AG08396 (cell line): ENCODE measurements around the gene DEDD2.
A peak's percentile ranks its signal among the peaks of the same experiment; 100 is the strongest.

Experiments
- DNase-seq: peaks from one replicate; pipeline ENCODE4 v3.0.0; 2012; ENCODE audit warnings: low spot score, mixed read lengths

The DEDD2 gene

DNA sequence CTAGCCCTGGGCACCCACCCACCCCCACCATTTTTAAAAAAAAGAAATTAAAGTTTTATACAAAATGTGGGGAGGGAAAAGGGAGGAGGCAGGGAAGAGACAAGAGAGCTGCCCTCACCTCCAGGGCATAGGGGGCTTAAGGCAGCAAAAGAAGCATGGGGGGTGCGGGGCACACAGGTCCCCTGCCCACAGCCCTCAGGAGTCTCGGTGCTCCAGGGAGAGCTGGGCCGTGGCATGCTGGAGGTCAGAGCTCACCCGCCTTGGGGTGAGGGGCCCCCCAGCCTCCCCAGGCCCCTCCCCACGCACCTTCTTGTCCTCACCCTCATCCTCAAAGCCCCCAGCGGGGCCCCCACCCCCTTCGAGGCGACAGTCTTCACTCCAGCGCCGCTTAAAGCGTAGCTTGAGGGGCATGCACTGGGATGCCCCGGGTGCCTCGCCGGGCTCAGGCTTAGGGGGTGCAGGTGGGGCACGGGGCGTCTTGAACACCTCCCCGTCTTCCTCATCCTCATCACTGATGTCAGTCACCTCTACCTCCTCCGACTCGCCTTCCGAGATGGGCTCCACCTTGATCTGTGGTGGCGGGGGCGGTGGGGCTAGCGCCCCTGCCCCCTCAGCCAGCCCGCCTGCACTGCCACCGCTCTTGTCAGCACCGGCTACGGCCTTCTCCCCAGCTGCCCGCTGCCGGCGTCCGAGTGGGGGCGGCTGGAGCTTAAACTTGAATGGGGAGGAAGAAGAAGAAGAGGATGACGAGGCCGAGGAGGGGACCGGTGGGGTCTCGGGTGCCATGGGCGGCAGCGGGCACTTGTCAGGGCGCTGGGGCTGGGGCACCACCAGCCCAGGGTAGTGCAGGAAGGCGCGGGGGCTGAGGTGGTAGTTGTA, 31.0 kb upstream of the DEDD2 start:
- DNase-seq: no peak

DNA sequence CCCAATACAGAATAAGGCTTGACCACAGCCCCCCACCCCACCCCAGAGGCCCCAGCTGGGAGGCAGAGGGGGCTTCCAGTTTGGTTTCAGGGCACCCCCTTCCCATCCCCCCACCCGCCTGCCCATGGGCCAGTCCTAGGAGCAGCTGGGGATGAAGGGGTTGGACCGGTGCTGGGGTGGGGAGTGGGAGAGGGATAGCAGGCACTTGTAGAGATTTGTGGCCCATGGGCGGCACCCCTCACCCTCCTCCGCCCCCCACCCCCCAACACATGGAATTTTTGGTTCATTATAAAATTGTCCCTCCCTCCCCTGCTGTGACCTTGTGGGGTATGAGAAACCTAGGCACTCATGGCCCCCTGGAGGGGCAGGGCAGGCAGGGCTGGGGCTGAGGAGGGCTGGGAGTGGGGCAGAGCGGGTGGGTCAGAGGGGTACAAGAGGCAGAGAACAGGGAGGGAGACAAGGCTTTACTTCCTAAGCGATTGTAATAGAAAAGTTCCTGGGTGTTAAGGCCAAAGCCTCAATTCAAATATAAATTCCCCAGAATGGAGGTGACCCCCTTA, 30.2 kb upstream of the DEDD2 start:
- DNase-seq: no peak

DNA sequence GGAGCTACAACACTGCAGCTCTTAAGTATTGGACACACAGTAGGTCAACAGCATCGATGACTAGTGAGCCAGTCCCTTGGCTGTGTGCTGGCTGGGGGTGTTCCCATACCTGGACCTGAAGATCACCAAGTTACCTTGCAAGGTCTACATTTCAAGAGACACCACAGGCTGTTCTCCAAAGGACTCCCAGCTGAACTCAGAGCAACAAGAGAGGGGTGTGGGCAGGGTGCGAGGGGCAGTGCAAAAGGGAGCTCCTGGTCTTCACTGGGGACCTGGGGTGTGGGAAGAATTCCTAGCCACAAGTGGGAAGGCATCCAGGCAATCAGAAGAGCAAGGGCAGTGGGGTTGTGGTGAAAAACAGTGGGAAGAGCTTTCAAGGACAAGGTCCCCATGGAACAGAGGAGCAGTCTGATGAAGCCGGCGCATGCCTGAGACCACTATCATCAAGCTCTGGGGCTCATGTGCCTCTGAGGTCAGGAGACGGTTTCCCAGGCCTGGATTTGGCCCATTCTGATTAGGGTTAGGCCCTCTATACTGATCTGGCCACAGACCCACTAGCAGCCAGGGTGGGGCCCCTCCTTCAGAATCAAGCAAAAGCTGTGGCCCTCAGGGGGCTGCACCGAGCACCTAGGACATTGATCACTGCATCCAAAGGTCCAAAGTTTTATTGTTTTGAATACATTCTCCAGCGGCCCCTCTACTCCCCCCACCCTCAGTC, 29.6 kb upstream of the DEDD2 start:
- no peak for DNase-seq

DNA sequence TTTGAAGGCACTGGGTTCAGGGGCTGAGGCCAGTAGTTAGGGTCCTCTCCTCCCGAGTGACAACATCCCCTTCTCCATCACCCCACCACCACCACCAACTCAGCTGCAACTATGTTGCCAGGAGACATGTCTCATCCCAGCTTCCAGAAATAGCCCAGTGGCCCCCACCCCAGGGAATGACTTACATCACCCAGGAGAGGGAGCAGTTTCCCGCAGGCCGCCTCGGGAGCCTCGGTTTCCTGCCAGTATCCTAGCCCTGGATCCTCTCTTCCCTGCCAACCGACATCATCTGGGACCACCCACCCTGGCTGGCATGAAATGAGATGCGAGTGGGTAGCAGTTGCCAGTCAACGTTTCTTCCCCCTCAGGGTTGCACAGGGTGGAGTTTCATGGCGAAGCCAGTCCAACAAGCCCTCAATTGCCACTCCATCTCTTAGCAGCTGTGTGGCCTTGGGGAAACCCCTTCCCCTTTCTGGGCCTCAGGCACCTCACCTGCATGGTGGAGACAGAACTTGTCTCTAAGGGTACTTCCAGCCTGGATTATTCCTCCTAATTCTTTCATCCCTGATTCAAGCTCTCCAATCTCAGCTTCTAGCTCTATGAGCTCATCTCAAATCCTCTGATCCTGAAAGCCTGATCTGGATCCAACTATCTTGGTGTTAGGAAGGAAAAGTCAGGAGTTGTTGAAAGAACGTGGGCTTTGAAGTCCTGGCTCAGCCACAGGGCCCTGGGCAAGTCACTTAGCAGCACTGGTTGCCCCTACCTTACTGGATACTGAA, 28.9 kb upstream of the DEDD2 start:
- peak; percentile 88 for DNase-seq

DNA sequence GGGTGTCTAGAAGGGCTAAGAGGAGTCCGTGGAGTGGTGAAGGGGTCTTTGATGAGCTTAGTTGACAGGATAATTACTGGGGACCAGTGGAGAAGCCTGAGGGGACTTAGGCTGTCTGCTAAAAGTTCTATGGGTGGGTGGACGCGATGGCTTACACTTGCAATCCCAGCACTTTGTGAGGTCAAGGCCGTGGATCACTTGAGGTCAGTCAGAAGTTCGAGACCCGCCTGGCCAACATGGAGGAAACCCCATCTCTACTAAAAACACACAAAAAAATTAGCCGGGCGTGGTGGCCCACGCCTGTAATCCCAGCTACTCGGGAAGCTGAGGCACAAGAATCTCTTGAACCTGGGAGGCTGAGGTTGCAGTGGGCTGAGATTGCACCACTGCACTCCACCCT, 27.8 kb upstream of the DEDD2 start:
- no peak for DNase-seq

DNA sequence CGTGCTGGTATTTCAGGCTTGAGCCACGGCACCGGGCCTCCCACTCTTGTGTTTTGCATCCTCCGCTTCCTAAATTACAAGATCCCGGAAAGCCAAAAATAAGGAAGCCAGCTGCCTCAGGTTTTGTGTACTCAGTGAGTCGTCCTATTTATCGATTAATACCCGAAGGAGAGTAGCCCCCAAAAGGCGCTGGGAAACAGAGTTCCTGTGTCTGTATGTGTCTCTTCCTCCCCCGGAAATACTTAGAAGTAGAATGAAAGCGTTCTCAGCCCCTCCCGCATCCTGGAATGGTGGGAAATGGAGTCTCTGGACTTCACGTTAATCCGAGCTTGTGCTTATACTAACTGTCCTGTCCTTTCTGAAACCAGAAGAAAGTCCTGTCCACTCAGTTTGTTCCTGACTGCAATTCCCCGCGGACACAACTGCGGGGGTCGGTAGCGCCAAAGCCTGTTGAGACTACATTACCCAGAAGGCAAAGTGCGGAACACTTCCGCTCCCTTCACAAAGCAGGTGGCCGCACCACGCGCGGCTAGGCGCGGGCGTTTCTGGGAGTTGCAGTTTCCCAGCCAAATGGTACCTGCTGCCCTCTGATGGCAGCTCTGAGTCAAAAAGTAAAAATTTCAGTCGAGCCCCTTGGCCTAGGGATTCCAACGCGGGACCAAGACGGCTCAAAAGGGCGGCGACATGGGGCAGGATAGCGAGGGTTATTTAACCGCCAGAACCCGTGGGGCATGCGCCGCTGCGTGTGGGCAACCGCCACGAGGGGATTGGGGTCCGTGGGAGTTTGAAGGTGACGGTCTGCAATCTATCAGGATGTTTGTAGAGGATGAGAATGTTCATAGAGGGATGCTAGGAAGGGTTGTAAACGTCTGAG, 27.1 kb upstream of the DEDD2 start:
- DNase-seq: peak; percentile 88

DNA sequence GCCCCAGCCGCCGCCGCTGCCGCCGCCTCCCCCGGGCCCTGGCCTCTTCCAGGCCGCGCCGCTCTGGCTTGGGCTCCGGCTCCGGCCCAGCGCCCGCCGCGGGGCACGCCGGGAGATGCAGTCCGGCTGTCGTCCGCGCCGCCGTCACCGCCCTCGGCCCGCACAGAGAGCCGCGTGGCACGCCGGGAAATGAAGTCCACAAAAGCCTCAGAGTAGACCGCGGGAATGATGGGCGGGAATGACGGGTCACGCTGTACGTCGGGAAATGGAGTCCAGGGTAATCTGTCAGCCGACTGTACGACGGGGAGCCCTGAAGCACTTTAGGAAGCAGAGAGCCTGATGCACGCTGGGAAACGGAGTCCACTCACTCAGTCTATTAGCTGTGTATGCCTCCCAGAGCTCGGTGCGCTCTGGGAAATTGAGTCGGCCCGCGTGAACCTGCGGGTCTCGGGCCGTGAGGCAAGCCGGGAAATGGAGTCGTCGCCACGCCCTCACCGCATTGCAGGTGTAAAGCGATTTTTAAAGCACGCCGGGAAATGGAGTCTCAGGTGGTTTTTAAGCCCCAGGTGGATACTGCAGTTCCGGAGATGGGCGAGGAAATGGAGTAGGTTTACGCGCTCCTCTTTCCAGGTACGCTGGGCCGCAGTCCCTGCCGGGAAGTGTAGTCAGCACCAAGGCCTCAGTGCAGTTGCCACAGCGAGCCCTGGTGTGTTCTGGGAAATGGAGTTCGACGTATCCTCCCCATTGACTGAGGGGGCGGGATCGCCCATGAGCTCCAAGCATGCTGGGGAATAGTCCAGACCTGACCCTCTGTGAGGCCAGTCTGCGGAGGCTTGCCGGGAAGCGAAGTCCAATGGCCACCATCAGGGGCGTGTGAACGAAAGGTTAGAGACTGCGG, 25.3 kb upstream of the DEDD2 start, which contains the start of gene GSK3A:
TSS of gene GSK3A (minus strand) at position 91 of the 898 bp plus-strand sequence. CDS start 137 bp downstream, outside the sequence.
- peak; percentile 94 for DNase-seq

DNA sequence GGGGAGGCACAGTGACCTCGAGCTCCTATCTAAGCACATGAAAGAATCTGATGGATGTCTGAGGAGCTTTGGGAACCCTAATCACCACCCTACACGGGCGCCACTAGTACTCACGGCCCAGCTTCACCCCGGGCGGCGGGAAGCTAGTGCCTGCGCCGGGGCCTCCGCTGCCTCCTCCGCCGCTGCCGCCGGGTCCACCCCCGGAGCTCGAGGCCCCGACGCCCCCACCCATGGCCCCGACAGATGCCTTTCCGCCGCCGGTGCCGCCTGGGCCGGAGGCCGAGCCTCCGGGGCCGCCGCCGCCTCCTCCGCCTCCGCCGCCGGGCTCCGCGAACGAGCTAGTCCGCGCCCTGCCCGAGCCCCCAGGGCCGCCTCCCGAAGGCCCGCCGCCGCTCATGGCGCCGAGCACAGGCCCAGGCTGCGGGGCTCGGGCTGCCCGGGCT, 24.6 kb upstream of the DEDD2 start:
- no peak for DNase-seq

DNA sequence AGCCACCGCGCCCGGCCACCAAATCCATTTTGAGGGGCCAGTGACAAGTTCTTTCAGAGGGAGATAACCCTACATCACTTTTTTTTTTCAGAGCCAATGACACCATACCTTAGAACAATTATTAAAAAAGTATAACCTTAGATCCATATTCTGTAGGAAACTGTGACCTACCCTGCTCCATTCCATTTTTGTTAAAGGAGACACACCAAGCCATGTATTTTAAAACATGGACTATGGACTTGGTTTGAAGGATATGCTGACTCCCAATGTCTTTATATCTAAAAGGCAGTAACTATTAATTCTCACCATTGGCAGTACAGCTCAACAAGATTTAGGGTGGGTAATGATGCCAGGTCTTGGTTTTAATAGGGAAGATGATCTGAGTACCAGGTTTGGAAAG, 23.8 kb upstream of the DEDD2 start:
- DNase-seq: no peak

DNA sequence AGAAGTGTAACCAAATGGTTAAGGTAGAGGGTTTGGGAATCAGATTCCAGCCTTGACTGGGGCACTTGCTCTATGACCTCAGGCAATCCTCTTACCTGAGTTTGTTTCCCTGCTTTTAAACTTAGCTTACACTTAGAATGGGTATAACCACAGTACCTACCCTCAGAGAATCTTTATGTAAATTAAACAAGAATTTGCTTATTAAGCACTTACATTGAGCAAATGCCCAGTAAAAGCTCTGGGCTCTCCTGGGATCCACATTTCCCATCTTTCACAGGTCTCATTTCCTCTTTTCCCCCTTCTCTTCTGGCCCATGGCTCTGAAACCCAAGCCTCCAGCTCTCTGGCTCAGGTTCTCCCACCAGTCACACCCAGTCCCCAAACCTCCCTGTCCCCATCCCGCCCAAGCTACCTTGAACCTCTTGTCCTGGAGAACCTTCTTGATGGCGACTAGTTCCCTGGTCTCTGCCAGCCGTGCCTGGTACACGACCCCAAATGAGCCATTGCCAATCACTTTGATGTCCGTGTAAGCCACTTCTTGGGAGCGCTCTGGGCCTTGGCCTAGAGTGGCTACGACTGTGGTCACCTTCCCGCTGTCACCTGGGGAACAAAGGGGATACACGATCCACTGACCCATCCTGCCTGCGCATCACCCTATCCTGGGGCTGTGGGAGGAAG, 22.2 kb upstream of the DEDD2 start:
- no peak for DNase-seq

DNA sequence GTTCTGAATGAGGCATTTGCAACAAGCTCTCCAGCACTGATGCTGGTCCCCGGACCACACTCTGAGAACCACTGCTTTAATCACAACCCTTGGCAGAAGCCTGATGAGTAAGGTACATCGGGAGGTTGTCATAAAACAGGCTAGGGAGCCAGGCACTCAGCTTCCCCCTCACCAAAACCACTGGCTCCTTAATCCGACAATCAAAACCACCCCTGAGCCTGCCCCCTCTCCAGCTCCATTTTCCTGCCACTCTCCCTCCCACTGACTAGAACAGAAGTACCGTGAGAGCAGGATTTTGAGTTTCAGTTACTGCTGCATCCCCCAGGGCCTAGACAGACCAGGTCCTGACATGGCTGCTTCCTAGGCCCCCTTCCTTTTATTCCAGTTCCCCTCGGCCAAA, 17.7 kb upstream of the DEDD2 start:
- DNase-seq: no peak

DNA sequence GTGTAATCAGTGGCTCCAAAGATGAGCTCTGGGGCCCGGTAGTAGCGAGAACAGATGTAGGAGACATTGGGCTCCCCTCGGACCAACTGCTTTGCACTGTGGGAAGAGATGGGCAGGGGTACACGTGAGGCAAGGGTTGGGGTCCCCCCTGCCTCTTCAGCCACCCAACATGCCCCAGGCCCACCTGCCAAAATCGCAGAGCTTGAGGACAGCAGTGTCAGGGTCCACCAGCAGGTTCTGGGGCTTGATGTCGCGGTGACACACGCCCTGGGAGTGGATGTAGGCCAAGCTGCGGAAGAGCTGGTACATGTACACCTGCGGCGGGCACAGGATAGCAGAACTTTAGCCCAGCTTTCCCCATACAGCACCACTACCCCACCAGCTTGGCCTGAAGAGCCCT, 16.9 kb upstream of the DEDD2 start:
- DNase-seq: no peak

DNA sequence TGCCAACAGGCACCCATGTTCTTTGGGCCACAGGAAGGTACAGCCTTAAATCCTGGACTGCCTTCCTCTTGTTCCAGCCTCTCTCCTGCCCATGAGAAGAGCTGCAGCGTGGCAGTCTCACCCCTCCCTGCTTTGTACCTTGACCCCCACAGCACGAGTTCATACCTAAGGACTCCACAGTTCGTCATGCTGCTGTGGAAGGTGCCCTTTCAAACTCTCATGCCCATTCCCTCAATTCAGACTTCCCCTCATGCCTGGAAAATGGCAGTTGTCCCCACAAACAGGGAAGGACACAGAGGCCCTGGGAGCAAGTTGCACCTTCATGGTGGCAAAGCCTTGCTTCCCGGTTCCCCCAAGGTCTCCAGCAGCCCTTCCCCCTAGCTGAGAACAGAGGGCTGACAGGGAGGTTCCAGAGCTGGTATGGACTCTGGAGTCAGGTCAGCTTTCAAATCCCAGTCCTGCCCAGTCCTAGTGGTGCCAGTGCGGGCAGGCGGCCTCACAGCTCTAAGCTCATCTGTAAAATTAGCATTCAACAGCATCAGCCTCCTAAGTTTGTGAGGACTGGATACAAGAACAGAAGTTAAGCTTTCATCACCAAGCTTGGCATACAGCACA, 16.3 kb upstream of the DEDD2 start:
- no peak for DNase-seq

DNA sequence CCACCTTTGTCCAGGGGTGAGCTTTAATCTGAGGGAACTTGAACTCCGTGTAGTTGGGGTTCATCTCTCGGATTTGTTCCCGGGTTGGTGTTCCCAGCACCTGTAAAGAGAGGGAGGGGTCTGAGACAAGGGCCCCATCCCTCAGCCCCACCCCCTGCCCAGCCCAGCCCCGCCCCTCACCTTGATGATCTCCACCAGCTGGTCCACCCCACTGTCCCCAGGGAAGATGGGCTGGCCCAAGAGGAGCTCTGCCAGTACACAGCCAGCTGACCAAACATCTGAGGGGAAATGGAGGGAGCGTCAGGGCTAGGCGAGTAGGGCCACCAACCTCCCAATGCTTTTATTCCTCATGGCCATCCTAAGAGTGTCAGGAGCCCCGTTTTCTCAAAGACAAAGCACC, 15.6 kb upstream of the DEDD2 start:
- DNase-seq: no peak

DNA sequence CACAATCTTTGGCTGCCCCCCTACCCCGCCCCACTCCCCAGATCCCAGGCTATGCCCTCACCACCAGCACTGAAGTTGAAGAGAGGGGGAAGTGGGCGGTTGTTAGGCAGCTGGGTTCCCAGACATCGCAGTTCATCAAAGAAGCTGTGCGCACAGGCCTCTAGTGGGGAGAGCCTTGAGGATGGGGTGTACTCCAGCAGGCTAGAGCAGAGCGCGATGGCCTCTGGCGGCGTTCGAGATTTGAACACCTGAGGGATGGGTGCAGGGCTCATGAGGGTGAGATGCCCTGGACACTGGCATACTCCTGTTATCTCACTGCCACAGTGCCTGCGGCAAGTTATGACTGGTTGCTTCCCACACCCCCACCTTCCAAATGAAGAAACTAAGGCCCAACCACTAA, 15.0 kb upstream of the DEDD2 start:
- DNase-seq: no peak

DNA sequence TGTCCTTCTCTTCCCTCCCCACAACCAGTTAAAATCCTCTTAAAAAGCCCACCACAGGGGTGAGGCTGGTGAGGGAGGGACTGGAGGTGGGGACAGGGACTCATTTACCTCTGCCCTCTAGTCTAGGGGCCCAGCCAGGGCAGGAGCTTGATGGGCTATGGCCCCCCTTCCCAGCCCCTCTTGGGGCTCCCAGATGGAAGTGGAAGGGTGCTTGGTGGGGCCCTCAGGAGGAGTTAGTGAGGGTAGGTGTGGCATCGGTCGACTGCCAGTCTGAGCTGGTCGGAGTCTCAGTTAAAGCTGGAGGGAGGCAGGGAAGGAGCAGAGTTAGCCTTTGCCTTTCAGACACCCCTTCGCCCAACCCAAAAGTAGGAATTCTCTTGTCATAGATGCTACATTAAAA, 13.1 kb upstream of the DEDD2 start:
- DNase-seq: no peak

DNA sequence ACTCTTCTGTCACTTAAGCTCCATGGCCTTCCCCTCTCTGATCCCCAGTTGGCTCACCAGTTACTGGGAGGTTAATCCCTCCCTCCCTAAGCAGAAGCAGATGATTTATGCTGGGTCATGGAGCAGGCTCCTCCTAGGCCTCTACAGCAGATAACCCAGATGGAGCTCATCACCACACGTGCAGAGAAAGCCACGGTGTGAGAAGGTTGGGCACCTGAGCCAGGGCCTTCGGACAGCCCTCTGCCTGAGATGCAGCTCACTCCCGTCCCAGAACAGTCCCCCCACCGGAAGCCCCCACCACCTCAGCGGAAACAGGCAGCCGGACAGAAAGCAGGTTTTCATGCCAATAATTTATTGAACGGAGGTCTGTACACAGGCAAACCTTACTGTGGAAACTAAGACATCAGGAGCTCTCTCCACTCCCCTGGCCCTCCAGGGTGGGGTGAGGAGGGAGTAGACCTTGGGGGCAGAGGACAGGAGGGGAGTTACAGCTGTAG, 12.4 kb upstream of the DEDD2 start:
- peak; percentile 48 for DNase-seq

DNA sequence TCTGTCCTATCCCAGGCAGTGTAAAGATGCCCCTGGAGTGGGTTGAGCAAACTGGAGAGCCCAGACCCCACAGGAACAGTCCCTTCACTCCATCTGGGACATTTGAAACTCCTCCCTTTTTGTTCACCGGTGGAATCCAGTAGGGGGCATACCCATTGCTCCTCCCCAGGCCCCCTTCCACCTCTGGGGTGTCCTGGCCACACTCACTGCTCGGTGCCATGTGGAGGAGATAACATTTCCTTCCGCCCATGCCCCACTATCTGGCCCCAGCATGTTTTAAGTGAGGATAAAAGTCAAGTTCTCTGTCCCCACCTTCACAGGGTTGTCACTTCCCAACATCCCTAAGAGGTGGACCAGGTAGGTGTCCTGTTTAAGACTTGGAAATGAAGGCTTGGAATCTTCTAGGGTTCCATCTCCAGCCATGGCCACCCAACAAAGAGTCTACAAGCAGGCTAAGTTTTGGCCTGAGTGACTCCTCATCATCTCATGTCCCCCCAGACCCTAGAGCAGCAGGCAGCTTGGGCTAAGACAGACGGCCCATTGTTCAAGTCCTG, 11.9 kb upstream of the DEDD2 start:
- DNase-seq: no peak

DNA sequence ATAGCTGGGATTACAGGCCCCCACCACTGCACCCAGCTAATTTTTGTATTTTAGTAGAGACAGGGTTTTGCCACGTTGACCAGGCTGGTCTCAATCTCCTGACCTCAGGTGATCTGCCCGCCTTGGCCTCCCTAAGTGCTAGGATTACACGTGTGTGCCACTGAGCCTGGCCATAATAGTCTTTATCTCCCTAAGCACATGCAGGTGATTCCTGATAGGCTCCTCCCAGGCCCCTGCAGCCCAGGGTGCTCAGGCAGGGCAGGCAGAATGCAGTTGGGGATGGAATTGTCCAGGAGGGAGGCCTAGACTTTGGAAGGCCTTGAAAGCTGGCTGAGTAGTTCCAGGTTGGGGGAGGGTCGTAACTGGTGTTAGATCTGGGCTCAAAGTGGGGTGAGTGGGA, 11.2 kb upstream of the DEDD2 start:
- no peak for DNase-seq
